Measurements from ENCODE around the gene PCK1. TPM values are rescaled to one million over a fixed set of nuclear protein-coding genes. Genes with fewer than 3 reads are reported as not detected.

PCK1 gene
- total and polyA plus RNA-seq, 2 of the 13 experiments (the other 11 are each of a cell fraction or from before 2014, with no cell fraction given), result 6.5 to 12.6 TPM

DNA sequence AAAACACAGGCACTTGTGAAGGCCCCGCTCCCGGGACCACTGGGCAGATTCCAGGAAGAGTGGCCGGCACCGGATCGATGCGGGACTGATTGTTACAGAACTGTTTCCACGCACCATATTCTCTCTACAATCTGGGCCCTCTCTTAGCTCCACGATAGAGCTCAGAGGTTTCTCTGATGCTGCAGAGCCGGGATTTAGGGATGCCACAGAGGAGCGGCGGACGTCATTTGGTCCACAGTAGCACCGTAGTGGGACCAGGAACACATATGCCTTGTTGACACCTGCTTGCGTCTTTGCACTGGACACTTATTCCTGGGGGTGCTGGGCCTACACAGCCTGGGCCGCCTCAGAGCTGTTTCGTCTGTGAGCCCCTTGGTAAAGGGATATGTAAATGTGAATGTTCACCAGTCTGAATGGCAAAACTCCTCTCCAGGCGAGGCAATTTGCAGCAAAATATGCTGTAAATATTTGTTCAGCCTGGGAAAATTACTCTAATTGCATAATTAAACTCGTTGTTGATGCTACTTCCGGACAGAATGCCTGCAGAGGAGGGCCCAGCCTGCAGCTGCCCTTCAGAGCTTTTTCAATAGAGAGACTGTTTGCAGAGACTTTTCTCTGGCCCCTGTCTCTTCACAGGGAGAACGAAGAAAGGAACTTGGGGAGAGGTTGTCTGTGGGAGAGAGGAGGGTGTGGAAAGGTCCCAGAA, 9.4 kb downstream of the PCK1 start (continued):
- TF ChIP-seq, protein P1, sequence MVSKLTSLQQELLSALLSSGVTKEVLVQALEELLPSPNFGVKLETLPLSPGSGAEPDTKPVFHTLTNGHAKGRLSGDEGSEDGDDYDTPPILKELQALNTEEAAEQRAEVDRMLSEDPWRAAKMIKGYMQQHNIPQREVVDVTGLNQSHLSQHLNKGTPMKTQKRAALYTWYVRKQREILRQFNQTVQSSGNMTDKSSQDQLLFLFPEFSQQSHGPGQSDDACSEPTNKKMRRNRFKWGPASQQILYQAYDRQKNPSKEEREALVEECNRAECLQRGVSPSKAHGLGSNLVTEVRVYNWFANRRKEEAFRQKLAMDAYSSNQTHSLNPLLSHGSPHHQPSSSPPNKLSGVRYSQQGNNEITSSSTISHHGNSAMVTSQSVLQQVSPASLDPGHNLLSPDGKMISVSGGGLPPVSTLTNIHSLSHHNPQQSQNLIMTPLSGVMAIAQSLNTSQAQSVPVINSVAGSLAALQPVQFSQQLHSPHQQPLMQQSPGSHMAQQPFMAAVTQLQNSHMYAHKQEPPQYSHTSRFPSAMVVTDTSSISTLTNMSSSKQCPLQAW (CRISPR knock-in tag; IDR thresholded peaks at IDR 0.05), result 0 out of 2 replicates have a peak, but pooled peaks have one; percentile 41
- TF ChIP-seq SETDB1 (CRISPR knock-in tag; IDR thresholded peaks at IDR 0.05; ENCODE audit: borderline replicate concordance) (0 out of 2 replicates have a peak, but pooled peaks have one; percentile 21), HDAC6 (IDR thresholded peaks at IDR 0.05; ENCODE audit: low read depth, low read length) (no peak), FOSL1 (CRISPR knock-in tag; IDR thresholded peaks at IDR 0.05; ENCODE audit: borderline replicate concordance) (0 out of 2 replicates have a peak, but pooled peaks have one; percentile 13), MAZ (IDR thresholded peaks at IDR 0.05; ENCODE audit: borderline replicate concordance, low read depth, low read length) (no peak), MAZ (CRISPR knock-in tag; IDR thresholded peaks at IDR 0.05; ENCODE audit: low read depth) (no peak), RARA (CRISPR knock-in tag; IDR thresholded peaks at IDR 0.05) (peak; percentile 39; the same call in 1 of the 2 replicates), NRL (CRISPR knock-in tag; IDR thresholded peaks at IDR 0.05; ENCODE audit: borderline replicate concordance) (0 out of 2 replicates have a peak, but pooled peaks have one; percentile 12), EHMT2 (IDR thresholded peaks at IDR 0.05; ENCODE audit: borderline replicate concordance, low read depth, low read length) (no peak), GZF1 (CRISPR knock-in tag; IDR thresholded peaks at IDR 0.05) (peak; percentile 93; the same call in 1 of the 2 replicates), NR2F1 (CRISPR knock-in tag; IDR thresholded peaks at IDR 0.05) (no peak), CEBPB (IDR thresholded peaks at IDR 0.05; ENCODE audit: borderline replicate concordance, low read depth, low read length) (no peak), PRMT3 (CRISPR knock-in tag; IDR thresholded peaks at IDR 0.05; ENCODE audit: borderline replicate concordance, low read depth) (no peak), GPN1 (CRISPR knock-in tag; IDR thresholded peaks at IDR 0.05; ENCODE audit: borderline replicate concordance) (no peak), SKI (IDR thresholded peaks at IDR 0.05; ENCODE audit: partially characterized antibody) (peak; percentile 23), KDM3A (CRISPR knock-in tag; IDR thresholded peaks at IDR 0.05; ENCODE audit: low read depth) (no peak)
- TF ChIP-seq, protein P2, sequence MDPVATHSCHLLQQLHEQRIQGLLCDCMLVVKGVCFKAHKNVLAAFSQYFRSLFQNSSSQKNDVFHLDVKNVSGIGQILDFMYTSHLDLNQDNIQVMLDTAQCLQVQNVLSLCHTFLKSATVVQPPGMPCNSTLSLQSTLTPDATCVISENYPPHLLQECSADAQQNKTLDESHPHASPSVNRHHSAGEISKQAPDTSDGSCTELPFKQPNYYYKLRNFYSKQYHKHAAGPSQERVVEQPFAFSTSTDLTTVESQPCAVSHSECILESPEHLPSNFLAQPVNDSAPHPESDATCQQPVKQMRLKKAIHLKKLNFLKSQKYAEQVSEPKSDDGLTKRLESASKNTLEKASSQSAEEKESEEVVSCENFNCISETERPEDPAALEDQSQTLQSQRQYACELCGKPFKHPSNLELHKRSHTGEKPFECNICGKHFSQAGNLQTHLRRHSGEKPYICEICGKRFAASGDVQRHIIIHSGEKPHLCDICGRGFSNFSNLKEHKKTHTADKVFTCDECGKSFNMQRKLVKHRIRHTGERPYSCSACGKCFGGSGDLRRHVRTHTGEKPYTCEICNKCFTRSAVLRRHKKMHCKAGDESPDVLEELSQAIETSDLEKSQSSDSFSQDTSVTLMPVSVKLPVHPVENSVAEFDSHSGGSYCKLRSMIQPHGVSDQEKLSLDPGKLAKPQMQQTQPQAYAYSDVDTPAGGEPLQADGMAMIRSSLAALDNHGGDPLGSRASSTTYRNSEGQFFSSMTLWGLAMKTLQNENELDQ (CRISPR knock-in tag; IDR thresholded peaks at IDR 0.05; ENCODE audit: borderline replicate concordance), result no peak
- TF ChIP-seq, protein P3, sequence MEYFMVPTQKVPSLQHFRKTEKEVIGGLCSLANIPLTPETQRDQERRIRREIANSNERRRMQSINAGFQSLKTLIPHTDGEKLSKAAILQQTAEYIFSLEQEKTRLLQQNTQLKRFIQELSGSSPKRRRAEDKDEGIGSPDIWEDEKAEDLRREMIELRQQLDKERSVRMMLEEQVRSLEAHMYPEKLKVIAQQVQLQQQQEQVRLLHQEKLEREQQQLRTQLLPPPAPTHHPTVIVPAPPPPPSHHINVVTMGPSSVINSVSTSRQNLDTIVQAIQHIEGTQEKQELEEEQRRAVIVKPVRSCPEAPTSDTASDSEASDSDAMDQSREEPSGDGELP (IDR thresholded peaks at IDR 0.05; ENCODE audit: borderline replicate concordance, low read depth), result no peak
- TF ChIP-seq, protein P4, sequence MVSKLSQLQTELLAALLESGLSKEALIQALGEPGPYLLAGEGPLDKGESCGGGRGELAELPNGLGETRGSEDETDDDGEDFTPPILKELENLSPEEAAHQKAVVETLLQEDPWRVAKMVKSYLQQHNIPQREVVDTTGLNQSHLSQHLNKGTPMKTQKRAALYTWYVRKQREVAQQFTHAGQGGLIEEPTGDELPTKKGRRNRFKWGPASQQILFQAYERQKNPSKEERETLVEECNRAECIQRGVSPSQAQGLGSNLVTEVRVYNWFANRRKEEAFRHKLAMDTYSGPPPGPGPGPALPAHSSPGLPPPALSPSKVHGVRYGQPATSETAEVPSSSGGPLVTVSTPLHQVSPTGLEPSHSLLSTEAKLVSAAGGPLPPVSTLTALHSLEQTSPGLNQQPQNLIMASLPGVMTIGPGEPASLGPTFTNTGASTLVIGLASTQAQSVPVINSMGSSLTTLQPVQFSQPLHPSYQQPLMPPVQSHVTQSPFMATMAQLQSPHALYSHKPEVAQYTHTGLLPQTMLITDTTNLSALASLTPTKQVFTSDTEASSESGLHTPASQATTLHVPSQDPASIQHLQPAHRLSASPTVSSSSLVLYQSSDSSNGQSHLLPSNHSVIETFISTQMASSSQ (IDR thresholded peaks at IDR 0.05; ENCODE audit: low read depth), result no peak
- TF ChIP-seq, protein P4 (CRISPR knock-in tag; IDR thresholded peaks at IDR 0.05; ENCODE audit: borderline replicate concordance), result no peak
